Endodermal cell (in vitro differentiated cells): ENCODE results near the gene POP7. TPM values are rescaled to one million over a fixed set of nuclear protein-coding genes. Genes with fewer than 3 reads are reported as not detected.

ENCODE experiments used
- DNase-seq: peaks from one replicate; pipeline ENCODE4 v3.0.0-alpha.2; 2017
- H3K27ac ChIP-seq: 2 replicates; pipeline ENCODE4 v1.5.1; 2013; ENCODE audit warnings: mild to moderate bottlenecking, low read depth, low read length, moderate library complexity
- H3K27me3 ChIP-seq: 2 replicates; pipeline ENCODE4 v1.6.1; 2013; ENCODE audit warnings: mild to moderate bottlenecking, low read length, moderate library complexity; ENCODE audit not compliant: insufficient read depth, control insufficient read depth, poor library complexity, severe bottlenecking
- H3K36me3 ChIP-seq: 2 replicates; pipeline ENCODE4 v1.7.0; 2013; ENCODE audit warnings: mild to moderate bottlenecking, low read length, moderate library complexity; ENCODE audit not compliant: control insufficient read depth, insufficient read depth
- H3K4me1 ChIP-seq: one replicate; pipeline ENCODE4 v1.7.0; 2013; ENCODE audit warnings: low read length; ENCODE audit not compliant: control insufficient read depth, insufficient read depth
- H3K4me3 ChIP-seq: 2 replicates; pipeline ENCODE4 v1.5.1; 2013; ENCODE audit warnings: mild to moderate bottlenecking, low read length, moderate library complexity
- H3K9ac ChIP-seq: 2 replicates; pipeline ENCODE4 v1.6.1; 2013; ENCODE audit warnings: mild to moderate bottlenecking, low read length, moderate library complexity; ENCODE audit not compliant: poor library complexity, severe bottlenecking; ENCODE audit errors: extremely low read depth
- H3K9me3 ChIP-seq: 2 replicates; pipeline ENCODE4 v1.6.1; 2013; ENCODE audit warnings: mild to moderate bottlenecking, low read length, moderate library complexity; ENCODE audit not compliant: control insufficient read depth
- H3K27ac Mint-ChIP-seq: 2 replicates; pipeline ENCODE4 v1.8.0; 2020; ENCODE audit warnings: mixed read lengths
- H3K27me3 Mint-ChIP-seq: 2 replicates; pipeline ENCODE4 v1.8.0; 2021; ENCODE audit warnings: mild to moderate bottlenecking, mixed read lengths; ENCODE audit not compliant: insufficient read depth
- H3K36me3 Mint-ChIP-seq: 2 replicates; pipeline ENCODE4 v1.8.0; 2020; ENCODE audit warnings: low read depth, mixed read lengths
- H3K4me1 Mint-ChIP-seq: 2 replicates; pipeline ENCODE4 v1.8.0; 2020; ENCODE audit warnings: mixed read lengths
- H3K4me3 Mint-ChIP-seq: 2 replicates; pipeline ENCODE4 v1.8.0; 2020; ENCODE audit warnings: mild to moderate bottlenecking, moderate library complexity, mixed read lengths
- H3K9me3 Mint-ChIP-seq: 2 replicates; pipeline ENCODE4 v1.8.0; 2020; ENCODE audit warnings: mild to moderate bottlenecking, mixed read lengths
- WGBS, 2 experiments: methylation state at CpG; one replicate each; pipeline versions ENCODE4 v1.1.5 to v1.1.7; 2013; ENCODE audit warnings: missing lambda C conversion rate in 2 of 2, mixed read lengths in 1 of 2; ENCODE audit not compliant: insufficient coverage in 1 of 2, insufficient read length in 1 of 2; 5-methylcytosine and 5-hydroxymethylcytosine counted together
- total RNA-seq, 2 donors: library from RNA; stranded (reverse); fragmentation: NEBNext Ultra II Directional in 1 of 2; extraction: Animal tissue kit (Norgen Biotek cat#: 25700) in 1 of 2; gene quantifications; 2 replicates in 1 of 2; 3 replicates in 1 of 2; pipeline ENCODE4 v1.2.1, GENCODE V29; 2021
- TF ChIP-seq, protein P1 (sequence below): fragments of 200-600 bp; sonication (generic); conservative IDR thresholded peaks from 2 replicates; pipeline ENCODE4 v1.5.0; 2021; ENCODE audit warnings: antibody characterized with exemption, mild to moderate bottlenecking

Gene POP7
- total RNA-seq, 2 donors from 2014 or later, result 51.7 to 59.2 TPM

DNA sequence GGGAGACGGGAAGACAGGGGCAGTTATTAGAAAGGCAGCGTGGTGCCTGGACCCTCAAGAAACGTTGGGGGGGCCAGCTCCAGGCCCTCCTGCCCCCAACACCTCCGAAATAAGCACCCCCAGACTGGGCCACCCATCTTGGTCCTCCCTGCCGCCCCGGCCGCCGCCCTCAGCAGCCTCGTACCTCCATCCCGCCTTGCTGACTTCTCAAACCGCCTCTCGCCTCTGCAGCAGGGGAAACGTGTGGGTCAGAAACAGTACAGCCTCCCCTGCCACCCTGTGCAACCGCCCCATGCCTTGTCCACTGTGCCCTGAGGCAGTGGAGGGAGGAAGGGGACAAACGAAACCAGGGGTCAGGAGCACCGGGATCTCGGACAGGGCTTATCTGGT, 19.1 kb upstream of the POP7 start:
- H3K36me3 Mint-ChIP-seq, result peaks cover 38% of the 10 kb centered on the region
- no peak overlapping the region for H3K4me3 Mint-ChIP-seq
- no peak overlapping the region for H3K27ac Mint-ChIP-seq
- TF ChIP-seq, protein P1, sequence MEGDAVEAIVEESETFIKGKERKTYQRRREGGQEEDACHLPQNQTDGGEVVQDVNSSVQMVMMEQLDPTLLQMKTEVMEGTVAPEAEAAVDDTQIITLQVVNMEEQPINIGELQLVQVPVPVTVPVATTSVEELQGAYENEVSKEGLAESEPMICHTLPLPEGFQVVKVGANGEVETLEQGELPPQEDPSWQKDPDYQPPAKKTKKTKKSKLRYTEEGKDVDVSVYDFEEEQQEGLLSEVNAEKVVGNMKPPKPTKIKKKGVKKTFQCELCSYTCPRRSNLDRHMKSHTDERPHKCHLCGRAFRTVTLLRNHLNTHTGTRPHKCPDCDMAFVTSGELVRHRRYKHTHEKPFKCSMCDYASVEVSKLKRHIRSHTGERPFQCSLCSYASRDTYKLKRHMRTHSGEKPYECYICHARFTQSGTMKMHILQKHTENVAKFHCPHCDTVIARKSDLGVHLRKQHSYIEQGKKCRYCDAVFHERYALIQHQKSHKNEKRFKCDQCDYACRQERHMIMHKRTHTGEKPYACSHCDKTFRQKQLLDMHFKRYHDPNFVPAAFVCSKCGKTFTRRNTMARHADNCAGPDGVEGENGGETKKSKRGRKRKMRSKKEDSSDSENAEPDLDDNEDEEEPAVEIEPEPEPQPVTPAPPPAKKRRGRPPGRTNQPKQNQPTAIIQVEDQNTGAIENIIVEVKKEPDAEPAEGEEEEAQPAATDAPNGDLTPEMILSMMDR, result no peak
- H3K9me3 ChIP-seq, result no peaks in the 10 kb centered on the region
- H3K27ac ChIP-seq, result no peak overlapping the region
- H3K27me3 Mint-ChIP-seq, result no peaks in the 10 kb centered on the region
- no peak for DNase-seq
- H3K36me3 ChIP-seq, result peaks cover 53% of the 10 kb centered on the region
- 95% methylated on average over 14 to 17 of the region's 17 CpGs for WGBS, 2 experiments
- H3K9ac ChIP-seq, result no peak overlapping the region
- peaks cover 7% of the 10 kb centered on the region for H3K4me1 Mint-ChIP-seq
- H3K4me1 ChIP-seq, result peaks cover 7% of the 10 kb centered on the region
- no peaks in the 10 kb centered on the region for H3K27me3 ChIP-seq
- H3K4me3 ChIP-seq, result no peak overlapping the region
- H3K9me3 Mint-ChIP-seq, result no peaks in the 10 kb centered on the region

DNA sequence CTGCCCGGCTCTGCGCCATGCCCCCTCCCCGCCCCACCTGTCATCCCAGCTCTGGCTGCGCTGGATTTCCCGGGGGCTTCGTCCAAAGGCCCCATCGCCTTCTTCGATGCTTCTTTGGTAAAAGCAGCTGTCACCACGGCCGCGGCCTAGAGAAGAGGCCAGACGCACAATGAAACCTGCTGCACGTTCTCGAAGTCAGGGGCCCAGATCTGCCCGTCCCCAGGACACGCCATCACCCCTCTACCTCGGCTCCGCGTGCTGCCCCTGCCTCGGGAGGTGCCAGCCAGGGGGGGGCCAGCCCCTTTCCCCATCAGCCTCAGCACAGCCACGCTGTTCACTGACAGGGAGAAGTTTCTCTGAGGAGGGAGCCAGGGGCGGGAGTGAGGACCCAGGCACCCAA, 18.7 kb upstream of the POP7 start:
- peaks cover 36% of the 10 kb centered on the region for H3K36me3 Mint-ChIP-seq
- Histone ChIP-seq H3K4me1 (peaks cover 9% of the 10 kb centered on the region), H3K4me3 (no peak overlapping the region), H3K36me3 (peaks cover 49% of the 10 kb centered on the region), H3K27me3 (no peaks in the 10 kb centered on the region), H3K27ac (no peak overlapping the region), H3K9ac (no peak overlapping the region), H3K9me3 (no peaks in the 10 kb centered on the region)
- peaks cover 10% of the 10 kb centered on the region for H3K4me1 Mint-ChIP-seq
- no peak overlapping the region for H3K27ac Mint-ChIP-seq
- H3K9me3 Mint-ChIP-seq, result no peaks in the 10 kb centered on the region
- no peaks in the 10 kb centered on the region for H3K27me3 Mint-ChIP-seq
- no peak overlapping the region for H3K4me3 Mint-ChIP-seq
- no peak for DNase-seq
- 94 to 97% methylated on average over 14 to 22 of the region's 22 CpGs for WGBS, 2 experiments
- TF ChIP-seq, protein P1, result no peak

DNA sequence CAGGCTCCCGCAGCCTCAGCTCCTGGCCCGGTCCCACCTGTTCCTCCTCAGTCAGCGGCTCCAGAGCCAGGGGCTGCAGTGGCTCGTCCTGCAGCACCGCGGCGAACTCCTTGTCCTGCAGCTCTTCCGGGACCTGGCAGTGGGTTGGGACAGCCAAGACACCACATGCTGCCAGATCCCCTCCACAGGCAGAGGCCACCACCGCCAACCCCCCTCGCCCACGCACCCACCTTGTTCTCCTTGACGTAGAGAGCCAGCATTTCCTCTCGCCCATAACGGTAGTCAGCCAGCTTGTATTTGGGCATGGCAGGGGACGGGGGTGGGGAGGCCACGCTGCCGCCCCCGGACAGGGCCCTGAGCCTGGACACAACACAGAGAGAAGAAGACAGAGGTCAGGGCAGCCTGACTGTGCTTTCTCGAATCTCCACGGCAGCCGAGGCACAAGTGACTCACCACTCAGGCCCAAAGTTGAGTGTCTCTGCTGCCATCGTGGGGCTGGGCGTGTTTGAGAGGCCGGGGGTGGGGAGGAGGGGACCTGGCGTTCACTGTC, 18.1 kb upstream of the POP7 start:
- TF ChIP-seq, protein P1, result no peak
- WGBS, 2 experiments, result 94% methylated on average over 16 to 25 of the region's 25 CpGs
- Histone ChIP-seq H3K27ac (no peak overlapping the region), H3K27me3 (no peaks in the 10 kb centered on the region), H3K9ac (no peak overlapping the region), H3K4me1 (peaks cover 12% of the 10 kb centered on the region), H3K4me3 (no peak overlapping the region), H3K36me3 (peaks cover 43% of the 10 kb centered on the region), H3K9me3 (no peaks in the 10 kb centered on the region)
- Mint-ChIP-seq H3K4me1 (peaks cover 16% of the 10 kb centered on the region), H3K4me3 (no peak overlapping the region), H3K36me3 (peaks cover 36% of the 10 kb centered on the region), H3K9me3 (no peaks in the 10 kb centered on the region), H3K27me3 (no peaks in the 10 kb centered on the region), H3K27ac (no peak overlapping the region)
- DNase-seq, result no peak
